Brain pericyte (primary cell): Measurements from ENCODE around the gene ANKRD27.
"Not testable (repeated sequence)": the region's sequence is repeated elsewhere in the genome, so short reads cannot be mapped to it uniquely, and the experiment has no call there.

ENCODE experiments used
- DNase-seq: peaks from one replicate; pipeline ENCODE4 v3.0.0-alpha.2; 2012; ENCODE audit warnings: low read depth, low spot score

Gene ANKRD27

GRCh38 chr19:32691291-32691951 lies 16.4 kb upstream of the ANKRD27 start, which contains the start of gene NUDT19:
NUDT19 (plus strand) TSS chr19:32691821; CDS start chr19:32691961, 140 bp downstream.
- DNase-seq, result no peak

- DNase-seq, result no peak
Measured at GRCh38 chr19:32688311-32688710, 13.3 kb upstream of the ANKRD27 start.

GRCh38 chr19:32687681-32688080 lies 12.7 kb upstream of the ANKRD27 start:
- DNase-seq, result no peak

GRCh38 chr19:32686847-32687475 lies 12.0 kb upstream of the ANKRD27 start:
- DNase-seq, result no peak

- no peak for DNase-seq
Measured at GRCh38 chr19:32682317-32682716, 7.3 kb upstream of the ANKRD27 start.

GRCh38 chr19:32680986-32681385 lies 6.0 kb upstream of the ANKRD27 start:
- DNase-seq, result no peak

- DNase-seq, result no peak
Measured at GRCh38 chr19:32677657-32678056, 2.7 kb upstream of the ANKRD27 start.

- no peak for DNase-seq
Measured at GRCh38 chr19:32676895-32677359, 1.9 kb upstream of the ANKRD27 start.

GRCh38 chr19:32676186-32676894 lies 1.4 kb upstream of the ANKRD27 start:
- no peak for DNase-seq

- DNase-seq, result no peak
Measured at GRCh38 chr19:32675720-32676185, 773 bp upstream of the ANKRD27 start, which contains the start of gene RGS9BP. RGS9BP (plus strand) TSS chr19:32675848; CDS start chr19:32676264, 416 bp downstream.

GRCh38 chr19:32674153-32674930 lies 638 bp downstream of the ANKRD27 start:
- DNase-seq, result no peak

- DNase-seq, result no peak
Measured at GRCh38 chr19:32673573-32673972, 1.4 kb downstream of the ANKRD27 start.

GRCh38 chr19:32672841-32673240 lies 2.1 kb downstream of the ANKRD27 start:
- no peak for DNase-seq

- DNase-seq, result no peak
Measured at GRCh38 chr19:32671883-32672593, 2.9 kb downstream of the ANKRD27 start.

GRCh38 chr19:32669310-32669709 lies 5.7 kb downstream of the ANKRD27 start:
- DNase-seq, result no peak

- DNase-seq, result no peak
Measured at GRCh38 chr19:32666084-32666483, 8.9 kb downstream of the ANKRD27 start.

- no peak for DNase-seq
Measured at GRCh38 chr19:32662186-32662585, 12.8 kb downstream of the ANKRD27 start.

GRCh38 chr19:32661318-32661717 lies 13.7 kb downstream of the ANKRD27 start:
- DNase-seq, result no peak

GRCh38 chr19:32658527-32658926 lies 16.5 kb downstream of the ANKRD27 start:
- no peak for DNase-seq

- no peak for DNase-seq
Measured at GRCh38 chr19:32658075-32658474, 16.9 kb downstream of the ANKRD27 start.

- not testable (repeated sequence) for DNase-seq
Measured at GRCh38 chr19:32656379-32656778, 18.6 kb downstream of the ANKRD27 start.
